Ishikawa (cell line): ENCODE data around the gene SAT2.

Source experiments
- CEBPB ChIP-seq: IDR thresholded peaks from 2 replicates; pipeline ENCODE4 v1.6.1; 2012
- EP300 ChIP-seq: IDR thresholded peaks from 2 replicates; pipeline ENCODE4 v1.6.1; 2012; ENCODE audit warnings: borderline replicate concordance
- FOXM1 ChIP-seq: IDR thresholded peaks from 2 replicates; pipeline ENCODE4 v1.6.1; 2012; ENCODE audit warnings: low read depth, borderline replicate concordance
- NFIC ChIP-seq: IDR thresholded peaks from 2 replicates; pipeline ENCODE4 v1.6.1; 2012
- RAD21 ChIP-seq: IDR thresholded peaks from 2 replicates; pipeline ENCODE4 v1.6.1; 2012; ENCODE audit warnings: low read depth
- TAF1 ChIP-seq: IDR thresholded peaks from 2 replicates; pipeline ENCODE4 v1.6.1; 2012; ENCODE audit warnings: low read depth, mild to moderate bottlenecking
- TEAD4 ChIP-seq: IDR thresholded peaks from 2 replicates; pipeline ENCODE4 v1.6.1; 2012
- TF ChIP-seq, protein P1 (sequence below): IDR thresholded peaks from 2 replicates; pipeline ENCODE4 v1.6.1; 2012
- TF ChIP-seq, protein P2 (sequence below): IDR thresholded peaks from 2 replicates; pipeline ENCODE4 v1.6.1; 2012; ENCODE audit warnings: low read depth, mild to moderate bottlenecking

DNA sequence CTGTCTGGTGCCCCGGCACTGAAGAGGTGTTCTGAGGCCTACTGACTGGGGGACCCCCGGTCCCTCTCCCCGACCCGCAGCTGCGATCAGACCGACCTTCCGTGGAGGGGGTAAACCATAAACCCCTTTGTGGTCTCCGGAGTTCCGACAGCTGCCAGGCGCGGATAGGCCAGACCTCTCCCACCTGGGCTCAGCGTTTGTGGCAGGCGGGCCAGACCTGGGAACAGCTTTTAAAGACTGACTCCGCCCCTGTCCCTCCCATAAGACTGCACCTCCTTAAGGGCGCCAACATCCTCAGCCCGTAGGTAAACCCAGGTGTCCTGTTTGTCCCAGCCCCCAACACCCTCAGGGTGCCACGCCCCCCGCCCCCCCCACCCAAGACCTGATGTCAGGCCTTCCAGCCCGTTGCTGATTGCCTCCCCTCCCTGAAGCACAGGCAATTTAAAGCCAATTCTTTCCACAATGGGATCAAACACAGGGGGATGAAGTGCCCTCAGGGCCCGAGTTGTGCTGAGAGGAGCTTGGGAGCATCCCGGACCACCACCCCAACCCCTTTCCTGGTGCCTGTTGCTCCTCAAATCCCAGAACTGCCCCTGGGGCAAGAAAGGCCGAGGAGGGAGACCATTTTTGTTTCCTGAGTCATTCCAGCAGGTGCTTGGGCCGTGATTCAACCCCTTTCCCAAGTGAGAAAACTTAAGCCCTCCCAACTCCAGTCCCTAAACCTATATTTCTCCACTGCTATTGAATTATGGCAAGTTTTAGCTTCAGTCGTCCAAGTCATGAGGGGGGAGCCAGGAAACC, 37.5 kb downstream of the SAT2 start, which contains the start of gene SOX15:
- TF ChIP-seq FOXM1, result no peak
- TF ChIP-seq, protein P1, sequence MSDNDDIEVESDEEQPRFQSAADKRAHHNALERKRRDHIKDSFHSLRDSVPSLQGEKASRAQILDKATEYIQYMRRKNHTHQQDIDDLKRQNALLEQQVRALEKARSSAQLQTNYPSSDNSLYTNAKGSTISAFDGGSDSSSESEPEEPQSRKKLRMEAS, result no peak
- TF ChIP-seq EP300, result no peak
- TF ChIP-seq CEBPB, result no peak
- TF ChIP-seq, protein P2, sequence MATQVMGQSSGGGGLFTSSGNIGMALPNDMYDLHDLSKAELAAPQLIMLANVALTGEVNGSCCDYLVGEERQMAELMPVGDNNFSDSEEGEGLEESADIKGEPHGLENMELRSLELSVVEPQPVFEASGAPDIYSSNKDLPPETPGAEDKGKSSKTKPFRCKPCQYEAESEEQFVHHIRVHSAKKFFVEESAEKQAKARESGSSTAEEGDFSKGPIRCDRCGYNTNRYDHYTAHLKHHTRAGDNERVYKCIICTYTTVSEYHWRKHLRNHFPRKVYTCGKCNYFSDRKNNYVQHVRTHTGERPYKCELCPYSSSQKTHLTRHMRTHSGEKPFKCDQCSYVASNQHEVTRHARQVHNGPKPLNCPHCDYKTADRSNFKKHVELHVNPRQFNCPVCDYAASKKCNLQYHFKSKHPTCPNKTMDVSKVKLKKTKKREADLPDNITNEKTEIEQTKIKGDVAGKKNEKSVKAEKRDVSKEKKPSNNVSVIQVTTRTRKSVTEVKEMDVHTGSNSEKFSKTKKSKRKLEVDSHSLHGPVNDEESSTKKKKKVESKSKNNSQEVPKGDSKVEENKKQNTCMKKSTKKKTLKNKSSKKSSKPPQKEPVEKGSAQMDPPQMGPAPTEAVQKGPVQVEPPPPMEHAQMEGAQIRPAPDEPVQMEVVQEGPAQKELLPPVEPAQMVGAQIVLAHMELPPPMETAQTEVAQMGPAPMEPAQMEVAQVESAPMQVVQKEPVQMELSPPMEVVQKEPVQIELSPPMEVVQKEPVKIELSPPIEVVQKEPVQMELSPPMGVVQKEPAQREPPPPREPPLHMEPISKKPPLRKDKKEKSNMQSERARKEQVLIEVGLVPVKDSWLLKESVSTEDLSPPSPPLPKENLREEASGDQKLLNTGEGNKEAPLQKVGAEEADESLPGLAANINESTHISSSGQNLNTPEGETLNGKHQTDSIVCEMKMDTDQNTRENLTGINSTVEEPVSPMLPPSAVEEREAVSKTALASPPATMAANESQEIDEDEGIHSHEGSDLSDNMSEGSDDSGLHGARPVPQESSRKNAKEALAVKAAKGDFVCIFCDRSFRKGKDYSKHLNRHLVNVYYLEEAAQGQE, result no peak
- no peak for TF ChIP-seq NFIC
- TF ChIP-seq TEAD4, result no peak
- TF ChIP-seq RAD21, result no peak
- no peak for TF ChIP-seq TAF1
